GM10266 (cell line): Measurements from ENCODE around the gene PDE10A.

Experiments
- DNase-seq: peaks from one replicate; pipeline ENCODE4 v3.0.0; 2012; ENCODE audit errors: extremely low spot score
- CTCF ChIP-seq: IDR thresholded peaks from 2 replicates; pipeline ENCODE4 v1.5.1; 2012; ENCODE audit warnings: mild to moderate bottlenecking, low read depth; ENCODE audit not compliant: control insufficient read depth, insufficient read depth; ENCODE audit errors: missing control alignments

PDE10A gene

DNA sequence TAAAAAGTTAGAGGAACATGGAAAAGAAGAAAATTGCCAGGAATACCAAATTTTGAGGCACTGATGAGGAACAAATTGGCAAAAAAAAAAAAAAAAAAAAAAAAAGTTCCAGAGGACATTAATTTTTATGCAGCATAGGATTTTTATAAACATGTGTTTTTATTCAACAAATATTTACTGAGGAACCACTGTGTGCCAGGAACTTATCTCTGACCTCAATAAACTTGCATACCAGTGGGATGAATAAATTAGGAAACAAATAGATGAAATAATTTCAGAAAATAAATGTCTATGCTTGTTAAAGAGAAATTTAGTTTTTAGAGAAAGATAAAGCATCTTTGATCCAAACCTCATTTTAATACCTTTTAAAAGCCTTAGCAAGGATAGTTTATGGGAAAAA is 175.1 kb downstream of the PDE10A start:
- no peak for DNase-seq
- TF ChIP-seq CTCF: no peak

DNA sequence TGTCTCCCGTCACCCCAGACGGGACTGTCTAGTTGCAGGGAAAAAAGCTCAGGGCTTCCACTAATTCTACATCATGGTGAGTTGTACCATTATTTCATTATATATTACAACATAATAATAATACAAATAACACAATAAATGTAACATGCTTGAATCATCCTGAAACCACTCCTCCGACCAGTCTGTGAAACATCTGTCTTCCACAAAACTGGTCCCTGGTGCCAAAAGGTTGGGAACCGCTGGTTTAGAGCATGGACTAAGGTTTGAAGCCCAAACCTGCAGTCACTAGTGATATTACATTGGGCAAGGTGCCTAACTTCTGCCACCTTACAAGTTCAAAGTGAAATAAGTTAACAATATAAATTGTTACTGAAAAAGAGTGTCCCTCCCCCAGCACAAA is 175.7 kb downstream of the PDE10A start:
- no peak for TF ChIP-seq CTCF
- DNase-seq: no peak

DNA sequence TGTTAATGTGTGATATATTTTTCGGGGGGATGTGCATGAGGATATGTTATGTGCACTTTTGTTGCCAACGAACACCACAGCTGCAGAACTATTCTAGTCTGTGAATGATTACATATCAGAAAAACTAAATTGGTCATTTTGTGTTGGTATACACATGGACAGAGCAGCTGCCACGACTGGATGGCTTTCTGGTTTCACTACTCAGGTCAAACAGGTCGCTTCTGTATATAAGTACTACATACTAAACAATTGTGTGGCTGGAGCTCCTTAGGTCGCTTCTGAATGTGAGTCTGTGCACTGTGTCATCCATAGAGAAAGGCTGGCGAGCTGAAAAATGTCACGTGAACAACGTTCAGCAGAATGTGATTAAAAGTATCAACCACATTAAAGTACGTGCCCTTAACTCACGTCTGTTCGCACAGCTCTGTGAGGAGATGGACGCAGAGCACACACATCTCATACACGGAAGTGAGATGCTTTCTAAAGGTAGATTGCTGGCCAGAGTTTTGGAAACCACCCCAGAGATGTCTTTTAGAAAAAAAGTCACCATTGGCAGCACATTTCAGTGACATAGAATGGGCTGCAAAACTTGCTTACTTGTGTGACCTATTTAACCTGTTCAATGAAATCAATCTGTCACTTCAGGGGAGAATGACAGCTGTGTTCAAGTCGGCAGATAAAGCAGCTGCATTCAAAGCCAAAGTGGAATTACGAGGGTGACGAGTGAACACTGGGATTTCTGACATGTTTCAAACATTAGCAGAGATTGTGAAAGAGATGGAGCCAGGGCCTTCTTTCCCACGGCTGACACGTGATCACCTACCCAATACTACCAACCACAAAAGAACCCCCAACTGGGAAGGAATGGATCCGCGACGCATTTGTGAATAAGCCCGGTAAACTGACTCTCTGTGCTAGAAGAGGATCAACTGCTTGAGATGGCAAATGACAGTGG is 176.6 kb downstream of the PDE10A start:
- TF ChIP-seq CTCF: no peak
- no peak for DNase-seq

DNA sequence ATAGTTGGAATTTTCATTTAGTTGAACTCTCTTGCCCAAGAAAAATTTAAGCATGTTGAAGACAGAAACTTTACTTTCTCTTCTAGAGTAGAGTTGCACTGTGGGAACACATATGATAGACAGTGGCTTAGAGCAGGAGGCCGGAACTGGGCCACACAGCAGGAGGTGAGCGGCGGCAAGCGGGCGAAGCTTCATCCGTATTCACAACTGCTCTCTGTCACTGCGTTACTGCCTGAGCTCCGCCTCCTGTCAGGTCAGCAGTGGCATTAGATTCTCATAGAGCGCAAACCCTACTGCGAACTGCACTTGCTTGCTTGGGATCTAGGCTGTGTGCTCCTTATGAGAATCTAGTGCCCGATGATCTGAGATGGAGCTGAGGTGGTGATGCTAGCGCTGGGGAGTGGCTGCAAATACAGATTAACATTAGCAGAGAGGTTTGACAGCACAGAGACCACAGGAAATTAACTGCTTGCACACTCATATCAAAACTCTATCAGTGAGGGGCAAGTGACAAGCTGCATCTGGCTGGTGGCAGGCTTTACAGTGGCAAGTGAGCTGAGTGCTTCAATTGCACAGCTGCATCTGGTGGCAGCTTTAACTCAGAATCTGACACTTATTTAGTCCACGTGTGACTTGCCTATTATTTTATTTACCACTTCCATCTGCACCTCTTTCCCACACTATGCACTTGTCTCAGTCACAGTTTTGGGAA is 178.7 kb downstream of the PDE10A start:
- DNase-seq: no peak
- TF ChIP-seq CTCF: no peak

DNA sequence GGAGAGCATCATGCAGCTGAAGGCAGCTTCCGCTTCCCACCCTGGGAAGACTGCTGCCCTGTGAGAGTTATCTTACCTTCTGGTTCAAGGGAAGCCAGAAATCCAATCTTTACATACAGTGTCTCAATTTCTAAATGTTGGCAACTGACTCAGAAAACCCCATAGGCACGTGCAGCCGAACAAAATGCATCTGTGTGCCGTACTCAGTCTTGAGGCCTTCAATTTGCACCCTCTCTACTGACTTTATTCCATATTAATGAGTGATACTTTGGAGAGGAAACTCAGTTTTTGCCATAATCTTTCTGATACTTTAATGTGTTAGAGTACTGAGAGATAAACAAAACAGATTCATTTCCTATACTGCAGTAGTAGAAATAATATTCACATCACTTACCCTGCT is 181.1 kb downstream of the PDE10A start:
- DNase-seq: no peak
- no peak for TF ChIP-seq CTCF

DNA sequence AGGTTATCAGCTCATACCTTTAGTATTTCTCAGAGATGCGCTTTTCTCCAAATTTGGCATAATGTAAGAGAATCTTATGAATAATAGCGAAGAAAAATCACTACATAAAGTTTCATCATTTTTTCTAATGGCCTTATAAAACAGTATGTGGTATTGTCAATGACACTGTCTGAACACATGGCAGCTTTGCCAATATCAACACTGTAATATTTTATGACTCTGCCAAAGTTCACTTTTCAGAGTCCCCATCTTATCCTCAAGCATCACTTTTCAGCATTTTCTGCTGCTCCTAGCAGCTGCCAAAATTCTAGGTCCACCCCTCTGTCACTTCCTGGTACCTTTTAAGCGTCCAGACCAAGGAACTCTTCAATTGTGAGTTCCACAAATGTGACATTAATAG is 182.1 kb downstream of the PDE10A start:
- DNase-seq: no peak
- TF ChIP-seq CTCF: no peak

- no peak for DNase-seq
- TF ChIP-seq CTCF: no peak
Measured at GRCh38 chr6:165478581-165478980, 184.5 kb downstream of the PDE10A start.
